ENCODE measurements around the gene SPSB4. TPM values are rescaled to one million over a fixed set of nuclear protein-coding genes. Genes with fewer than 3 reads are reported as not detected.

Gene SPSB4
- total and polyA plus RNA-seq, 2 of the 13 experiments (the other 11 are each of a cell fraction or from before 2014, with no cell fraction given): not detected

- FAIRE-seq (no peak), ATAC-seq (no peak), DNase-seq (ENCODE audit: low spot score) (no peak)
- ChIA-PET CTCF (ENCODE audit: low intra/inter-chr PET ratio, low total read pairs) (no interaction called here), POLR2A (no interaction called here)
- TF ChIP-seq ZNF160 (CRISPR knock-in tag; IDR thresholded peaks at IDR 0.05) (no peak), ZNF264 (CRISPR knock-in tag; IDR thresholded peaks at IDR 0.05) (no peak), KDM5A (IDR thresholded peaks at IDR 0.05; ENCODE audit: borderline replicate concordance, low read length) (no peak), IRX3 (CRISPR knock-in tag; IDR thresholded peaks at IDR 0.05; ENCODE audit: borderline replicate concordance, low read depth) (no peak)
- no peaks in the 10 kb centered on the region for H3K79me2 ChIP-seq (ENCODE audit: insufficient read depth, low read length)
- 0 out of 2 replicates have a peak, but pooled peaks cover 8% of the 10 kb centered on the region for H3K4me1 ChIP-seq (ENCODE audit: insufficient read depth, low read length)
- WGBS (ENCODE audit: low lambda C conversion rate): 58% methylated on average over 4 of the region's 4 CpGs
- H3K4me3 ChIP-seq (replicated peaks in 1 of 3; ENCODE audit: insufficient read depth in 1 of 3, low read depth in 2 of 3, low read length in 3 of 3): no peak overlapping the region
- H3K9me3 ChIP-seq (ENCODE audit: low read length): no peaks in the 10 kb centered on the region
- H2AFZ ChIP-seq (ENCODE audit: low read length): no peak overlapping the region
- H3K9ac ChIP-seq (ENCODE audit: insufficient read depth, low read depth, low read length): no peak overlapping the region
- H3K27me3 ChIP-seq (ENCODE audit: control insufficient read depth in 1 of 2, insufficient read depth in 2 of 2, low read length in 2 of 2): no peaks in the 10 kb centered on the region
- no peak overlapping the region for H3K27ac ChIP-seq (ENCODE audit: extremely low read length, insufficient read depth, low read length)
- no TSS peak for BruUV-seq (replicated peaks)
- in situ Hi-C loops (cut with HindIII; ENCODE audit: extremely low pct_ligation_motif_present, low pct_unique_long_range_greater_than_20kb): loop anchor here (10.0 kb wide), 2 partner anchors 99 to 209 kb away; no protein-coding TSS in a partner anchor
- H3K36me3 ChIP-seq (replicated peaks in 1 of 2; ENCODE audit: control insufficient read depth in 1 of 2, insufficient read depth in 2 of 2, low read length in 2 of 2): no peaks in the 10 kb centered on the region
- H4K20me1 ChIP-seq (ENCODE audit: insufficient read depth, low read length): no peaks in the 10 kb centered on the region
- intact Hi-C loops (cut with micrococcal nuclease; ENCODE audit: unreplicated experiment): no loop called here
- H3K4me2 ChIP-seq (ENCODE audit: low read depth, low read length): no peak overlapping the region
Observed at GRCh38 chr3:141103503-141103902, 52.4 kb downstream of the SPSB4 start.

DNA sequence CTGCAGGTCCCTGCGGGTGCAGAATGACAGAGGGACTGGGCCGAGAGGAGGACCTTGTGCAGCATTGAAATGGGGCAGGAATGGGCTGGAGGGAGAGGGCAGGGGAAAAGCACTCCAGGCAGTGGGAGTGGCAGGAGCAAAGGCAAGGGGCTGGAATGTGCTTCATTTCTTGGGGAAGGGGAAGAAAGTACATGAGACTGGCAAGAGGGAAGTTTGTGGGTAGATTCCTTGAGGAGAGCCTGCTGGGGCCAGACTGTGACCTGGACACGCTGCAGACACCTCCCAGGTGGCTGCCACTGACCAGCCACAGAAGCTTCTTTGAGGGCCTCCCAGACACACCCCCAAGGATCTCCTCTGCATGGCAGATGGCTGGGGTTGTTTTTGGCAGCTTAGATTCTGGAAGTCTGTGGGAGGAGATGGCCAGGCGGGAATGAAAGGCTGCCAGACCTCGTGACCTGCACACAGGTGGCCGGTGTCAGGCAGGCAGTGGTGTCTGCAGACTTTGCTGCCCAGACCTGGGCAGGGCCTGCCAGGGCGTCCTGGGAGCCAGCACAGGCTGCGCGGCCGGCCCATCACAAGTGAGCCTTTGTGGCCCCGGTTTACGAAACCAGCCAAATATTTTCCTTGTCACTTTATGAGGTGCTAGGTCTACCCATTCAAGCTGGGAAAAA is 53.1 kb downstream of the SPSB4 start:
- no peak overlapping the region for H3K9ac ChIP-seq (ENCODE audit: insufficient read depth, low read depth, low read length)
- DNase-seq (ENCODE audit: low spot score): no peak
- H3K27me3 ChIP-seq (ENCODE audit: control insufficient read depth in 1 of 2, insufficient read depth in 2 of 2, low read length in 2 of 2): no peaks in the 10 kb centered on the region
- 0 out of 2 replicates have a peak, but pooled peaks cover 8% of the 10 kb centered on the region for H3K4me1 ChIP-seq (ENCODE audit: insufficient read depth, low read length)
- no peak for FAIRE-seq
- H3K4me3 ChIP-seq (replicated peaks in 1 of 3; ENCODE audit: insufficient read depth in 1 of 3, low read depth in 2 of 3, low read length in 3 of 3): no peak overlapping the region
- no peaks in the 10 kb centered on the region for H3K79me2 ChIP-seq (ENCODE audit: insufficient read depth, low read length)
- H4K20me1 ChIP-seq (ENCODE audit: insufficient read depth, low read length): no peaks in the 10 kb centered on the region
- ChIA-PET CTCF (ENCODE audit: low intra/inter-chr PET ratio, low total read pairs) (no interaction called here), POLR2A (no interaction called here)
- ATAC-seq: no peak
- 21% methylated on average over 8 of the region's 12 CpGs for WGBS (ENCODE audit: low lambda C conversion rate)
- H3K9me3 ChIP-seq (ENCODE audit: low read length): no peaks in the 10 kb centered on the region
- intact Hi-C loops (cut with micrococcal nuclease; ENCODE audit: unreplicated experiment) (no loop called here), in situ Hi-C loops (cut with HindIII; ENCODE audit: extremely low pct_ligation_motif_present, low pct_unique_long_range_greater_than_20kb) (loop anchor here (10.0 kb wide), 2 partner anchors 99 to 209 kb away; no protein-coding TSS in a partner anchor)
- no peak overlapping the region for H2AFZ ChIP-seq (ENCODE audit: low read length)
- no TSS peak for BruUV-seq (replicated peaks)
- H3K4me2 ChIP-seq (ENCODE audit: low read depth, low read length): no peak overlapping the region
- no peak overlapping the region for H3K27ac ChIP-seq (ENCODE audit: extremely low read length, insufficient read depth, low read length)
- no peaks in the 10 kb centered on the region for H3K36me3 ChIP-seq (replicated peaks in 1 of 2; ENCODE audit: control insufficient read depth in 1 of 2, insufficient read depth in 2 of 2, low read length in 2 of 2)
- TF ChIP-seq TFDP1 (CRISPR knock-in tag; IDR thresholded peaks at IDR 0.05; ENCODE audit: borderline replicate concordance): no peak
- no peak for TF ChIP-seq ZNF251 (CRISPR knock-in tag; IDR thresholded peaks at IDR 0.05)
- TF ChIP-seq, protein P1, sequence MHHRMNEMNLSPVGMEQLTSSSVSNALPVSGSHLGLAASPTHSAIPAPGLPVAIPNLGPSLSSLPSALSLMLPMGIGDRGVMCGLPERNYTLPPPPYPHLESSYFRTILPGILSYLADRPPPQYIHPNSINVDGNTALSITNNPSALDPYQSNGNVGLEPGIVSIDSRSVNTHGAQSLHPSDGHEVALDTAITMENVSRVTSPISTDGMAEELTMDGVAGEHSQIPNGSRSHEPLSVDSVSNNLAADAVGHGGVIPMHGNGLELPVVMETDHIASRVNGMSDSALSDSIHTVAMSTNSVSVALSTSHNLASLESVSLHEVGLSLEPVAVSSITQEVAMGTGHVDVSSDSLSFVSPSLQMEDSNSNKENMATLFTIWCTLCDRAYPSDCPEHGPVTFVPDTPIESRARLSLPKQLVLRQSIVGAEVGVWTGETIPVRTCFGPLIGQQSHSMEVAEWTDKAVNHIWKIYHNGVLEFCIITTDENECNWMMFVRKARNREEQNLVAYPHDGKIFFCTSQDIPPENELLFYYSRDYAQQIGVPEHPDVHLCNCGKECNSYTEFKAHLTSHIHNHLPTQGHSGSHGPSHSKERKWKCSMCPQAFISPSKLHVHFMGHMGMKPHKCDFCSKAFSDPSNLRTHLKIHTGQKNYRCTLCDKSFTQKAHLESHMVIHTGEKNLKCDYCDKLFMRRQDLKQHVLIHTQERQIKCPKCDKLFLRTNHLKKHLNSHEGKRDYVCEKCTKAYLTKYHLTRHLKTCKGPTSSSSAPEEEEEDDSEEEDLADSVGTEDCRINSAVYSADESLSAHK (CRISPR knock-in tag; IDR thresholded peaks at IDR 0.05; ENCODE audit: borderline replicate concordance): no peak
- no peak for TF ChIP-seq SPEN (CRISPR knock-in tag; IDR thresholded peaks at IDR 0.05; ENCODE audit: low read depth)
- TF ChIP-seq HHEX (CRISPR knock-in tag; IDR thresholded peaks at IDR 0.05): no peak
- no peak for TF ChIP-seq ZNF557 (CRISPR knock-in tag; IDR thresholded peaks at IDR 0.05)
- no peak for TF ChIP-seq ZNF274 (CRISPR knock-in tag; IDR thresholded peaks at IDR 0.05)
- no peak for TF ChIP-seq NR3C1 (CRISPR knock-in tag; IDR thresholded peaks at IDR 0.05)
- TF ChIP-seq SIN3B (IDR thresholded peaks at IDR 0.05; ENCODE audit: low read length): no peak
